GM19025 (cell line): ENCODE results near the gene GJD3.
"Not testable (repeated sequence)": the region's sequence is repeated elsewhere in the genome, so short reads cannot be mapped to it uniquely, and the experiment has no call there.

Source experiments
- ATAC-seq: cut with Tn5 transposase; IDR thresholded peaks from one replicate; pipeline ENCODE4 v1.9.1; 2021; ENCODE audit warnings: mild to moderate bottlenecking, low read depth, moderate library complexity; ENCODE audit not compliant: unreplicated experiment

The GJD3 gene

GRCh38 chr17:40371261-40371929 lies 6.9 kb upstream of the GJD3 start:
- ATAC-seq = no peak

- ATAC-seq = no peak
These were observed 5.4 kb upstream of the GJD3 start for GRCh38 chr17:40369923-40370322.

GRCh38 chr17:40367728-40368127 lies 3.2 kb upstream of the GJD3 start:
- ATAC-seq = not testable (repeated sequence)

- ATAC-seq = no peak
These were observed 2.5 kb upstream of the GJD3 start for GRCh38 chr17:40366861-40367518.

GRCh38 chr17:40366076-40366860 lies 1.7 kb upstream of the GJD3 start:
- ATAC-seq = no peak

GRCh38 chr17:40364906-40365305 lies 369 bp upstream of the GJD3 start:
- ATAC-seq = no peak

- peak; percentile 18 for ATAC-seq
These were observed 1.3 kb downstream of the GJD3 start for GRCh38 chr17:40363111-40363827.

GRCh38 chr17:40362696-40363110 lies 1.8 kb downstream of the GJD3 start:
- ATAC-seq = peak; percentile 52

- no peak for ATAC-seq
These were observed 2.4 kb downstream of the GJD3 start for GRCh38 chr17:40361925-40362695.

- no peak for ATAC-seq
These were observed 3.2 kb downstream of the GJD3 start for GRCh38 chr17:40361063-40361924.

- ATAC-seq = no peak
These were observed 4.4 kb downstream of the GJD3 start for GRCh38 chr17:40360091-40360490.

GRCh38 chr17:40358323-40359038 lies 6.1 kb downstream of the GJD3 start:
- no peak for ATAC-seq

- ATAC-seq = no peak
These were observed 7.3 kb downstream of the GJD3 start for GRCh38 chr17:40356990-40357881.

- ATAC-seq = no peak
These were observed 8.5 kb downstream of the GJD3 start for GRCh38 chr17:40355804-40356758.

GRCh38 chr17:40355123-40355803 lies 9.3 kb downstream of the GJD3 start:
- no peak for ATAC-seq
